T-cell (primary cell): ENCODE data around the gene SLCO3A1. TPM values are rescaled to one million over a fixed set of nuclear protein-coding genes. Genes with fewer than 3 reads are reported as not detected.

Experiments
- ATAC-seq, 4 experiments: fragments of 200-7000 bp in 3 of 4; fragments of 150-1000 bp in 1 of 4; cut with Tn5 transposase; replicated peaks in 1 of 4; 1 replicate in 3 of 4; 2 replicates in 1 of 4; pipeline ENCODE4 v1.10.0; 2021; ENCODE audit warnings: moderate library complexity in 3 of 4, mild to moderate bottlenecking in 2 of 4, moderate number of reproducible peaks in 1 of 4
- CTCF ChIA-PET, 2 donors: fragments of 300-600 bp; sonication (Branson Sonifier 250); formaldehyde crosslinking; loops; one replicate each; lab custom pipeline; 2022; ENCODE audit warnings: antibody characterized with exemption in 2 of 2; lab: Charles Lee
- POLR2A ChIA-PET, 2 donors: fragments of 300-600 bp; sonication (Branson Sonifier 250); formaldehyde crosslinking; loops; one replicate each; lab custom pipeline; 2022; ENCODE audit warnings: antibody characterized with exemption in 2 of 2; lab: Charles Lee
- DNase-seq, 35 experiments: peaks; one replicate each; pipeline versions ENCODE4 v3.0.0 to v3.0.0-alpha.2; 2013 to 2023
- H3K27ac ChIP-seq: one replicate; pipeline ENCODE4 v1.5.1; 2013; ENCODE audit warnings: low read length
- H3K27me3 ChIP-seq, 2 experiments: replicated peaks in 1 of 2; 1 replicate in 1 of 2; 2 replicates in 1 of 2; pipeline versions ENCODE4 v1.6.1 to v1.7.0; 2013; ENCODE audit warnings: low read length in 1 of 2, mixed read lengths in 1 of 2; ENCODE audit not compliant: control insufficient read depth in 2 of 2, insufficient read depth in 2 of 2; ENCODE audit errors: extremely low read depth in 1 of 2
- H3K36me3 ChIP-seq, 2 donors: 1 replicate in 1 of 2; 2 replicates in 1 of 2; pipeline versions ENCODE4 v1.6.1 to v1.7.0; 2013; ENCODE audit warnings: low read length in 1 of 2; ENCODE audit not compliant: control insufficient read depth in 2 of 2, insufficient read depth in 1 of 2; ENCODE audit errors: extremely low read depth in 1 of 2
- H3K4me1 ChIP-seq, 2 experiments: 1 replicate in 1 of 2; 2 replicates in 1 of 2; pipeline versions ENCODE4 v1.6.1 to v1.7.0; 2013; ENCODE audit warnings: low read length in 2 of 2, mixed read lengths in 1 of 2; ENCODE audit not compliant: insufficient read depth in 2 of 2, control insufficient read depth in 1 of 2; ENCODE audit errors: extremely low read depth in 1 of 2
- H3K4me3 ChIP-seq, 2 donors: 1 replicate in 1 of 2; 2 replicates in 1 of 2; pipeline versions ENCODE4 v1.5.1 to v1.7.0; 2013; ENCODE audit warnings: mild to moderate bottlenecking in 2 of 2, low read length in 1 of 2, moderate library complexity in 1 of 2; ENCODE audit not compliant: control insufficient read depth in 1 of 2; ENCODE audit errors: extremely low read depth in 1 of 2
- H3K9me3 ChIP-seq: 2 replicates; pipeline ENCODE4 v1.7.0; 2013
- H3K27ac Mint-ChIP-seq, 2 donors: one replicate each; pipeline ENCODE4 v1.8.0; 2020 to 2021; ENCODE audit warnings: mild to moderate bottlenecking in 2 of 2, mixed read lengths in 2 of 2
- H3K27me3 Mint-ChIP-seq, 2 donors: one replicate each; pipeline ENCODE4 v1.8.0; 2021 to 2022; ENCODE audit warnings: mixed read lengths in 2 of 2
- H3K36me3 Mint-ChIP-seq: one replicate; pipeline ENCODE4 v1.8.0; 2021; ENCODE audit warnings: mixed read lengths
- H3K4me1 Mint-ChIP-seq, 3 donors: one replicate each; pipeline ENCODE4 v1.8.0; 2020 to 2022; ENCODE audit warnings: mixed read lengths in 3 of 3, mild to moderate bottlenecking in 1 of 3
- H3K4me3 Mint-ChIP-seq, 3 donors: one replicate each; pipeline ENCODE4 v1.8.0; 2020 to 2022; ENCODE audit warnings: mild to moderate bottlenecking in 3 of 3, mixed read lengths in 3 of 3, moderate library complexity in 3 of 3
- H3K9me3 Mint-ChIP-seq, 3 donors: one replicate each; pipeline ENCODE4 v1.8.0; 2020 to 2022; ENCODE audit warnings: mixed read lengths in 3 of 3
- WGBS: methylation state at CpG from one replicate; pipeline ENCODE4 v1.1.5; 2013; ENCODE audit warnings: missing lambda C conversion rate; ENCODE audit not compliant: insufficient coverage; 5-methylcytosine and 5-hydroxymethylcytosine counted together
- total RNA-seq, 35 experiments: library from RNA in 6 of 35; stranded (reverse) in 6 of 35; fragments of 120-200 nt in 1 of 35; gene quantifications; one replicate each; pipeline versions ENCODE4 v1.2.1 to v1.2.4 and lab custom pipeline; 2013 to 2026

The SLCO3A1 gene
- total RNA-seq, 5 donors from 2014 or later (not counting 1 experiment from before 2014, with no cell fraction given): 26.2 to 52.2 (median 38.7) TPM

DNA sequence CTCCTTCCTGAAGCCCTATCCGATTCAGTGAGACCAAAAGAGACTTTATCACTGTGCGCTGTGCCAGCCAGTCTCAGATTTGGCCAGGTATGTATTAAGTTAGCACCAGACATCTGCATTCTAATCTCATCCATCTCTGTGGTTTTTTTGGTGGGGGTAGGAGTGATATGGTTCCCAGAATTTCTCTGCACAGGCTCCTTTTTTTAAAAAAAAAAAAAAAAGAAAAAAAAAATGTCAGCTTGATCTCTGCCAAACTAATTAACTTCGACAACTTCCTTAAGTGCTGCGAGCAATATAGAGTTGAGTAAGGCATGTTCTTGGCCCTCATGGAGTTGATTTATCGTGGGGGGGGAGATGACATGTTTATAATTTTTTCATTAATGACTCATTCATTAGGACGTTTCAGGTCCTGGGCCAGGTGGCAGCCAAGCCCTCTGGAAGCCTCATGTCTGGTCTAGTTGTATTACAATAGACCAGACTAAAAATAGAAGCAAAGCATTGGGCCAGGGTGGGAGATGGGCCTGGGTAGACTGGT is 12.9 kb downstream of the SLCO3A1 start:
- no peaks in the 10 kb centered on the region for H3K9me3 ChIP-seq
- H3K36me3 Mint-ChIP-seq: peaks cover 10% of the 10 kb centered on the region
- peaks cover 83 to 94% (median 85%) of the 10 kb centered on the region in 3 donors for H3K4me1 Mint-ChIP-seq
- H3K27me3 Mint-ChIP-seq: no peaks in the 10 kb centered on the region
- peak overlapping the region in 2 of 3 donors; percentile 22 to 69 for H3K4me3 Mint-ChIP-seq
- peaks cover 19 to 75% of the 10 kb centered on the region in 2 experiments for H3K4me1 ChIP-seq
- peaks cover 0 to 4% (median 0%) of the 10 kb centered on the region in 3 donors for H3K9me3 Mint-ChIP-seq
- H3K4me3 ChIP-seq: no peak overlapping the region
- ATAC-seq (peak in 3 of 4 experiments; percentile 33 to 49 (median 49)), DNase-seq (no peak)
- ChIA-PET CTCF (interaction anchor here in 1 of 2 donors (0.6 kb wide), 1 partner anchor 135 kb away, joined by 6 read pairs; no protein-coding TSS in a partner anchor), POLR2A (interaction anchor here in 1 of 2 donors (0.6 to 0.7 kb wide), 2 partner anchors 9 to 621 kb away, joined by 3 to 7 read pairs; no protein-coding TSS in a partner anchor)
- peak overlapping the region; percentile 12 to 75 for H3K27ac Mint-ChIP-seq
- no CpG with 5 or more reads among the region's 6 CpGs for WGBS
- no peak overlapping the region for H3K27ac ChIP-seq
- H3K27me3 ChIP-seq: no peaks in the 10 kb centered on the region
- H3K36me3 ChIP-seq: no peaks in the 10 kb centered on the region

DNA sequence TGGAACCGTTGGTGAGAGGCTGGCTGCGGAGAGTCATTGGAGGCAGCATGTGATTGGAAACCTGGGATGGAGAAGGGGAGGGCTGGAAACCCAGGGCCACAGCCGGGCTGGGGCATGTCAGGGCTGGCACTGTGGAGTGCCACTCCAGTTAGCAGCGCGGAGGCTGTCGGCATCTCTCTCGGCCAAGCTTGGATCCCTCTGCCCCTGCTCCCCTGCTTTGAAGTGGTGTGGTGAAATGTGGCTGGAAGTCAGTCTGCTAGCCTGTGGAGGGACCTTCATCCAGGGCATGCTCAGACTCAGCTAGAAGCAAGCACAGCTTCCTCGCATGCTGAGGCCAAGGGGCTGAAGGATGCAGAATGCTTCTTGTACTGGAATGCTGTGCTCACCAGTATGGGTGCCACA is 13.5 kb downstream of the SLCO3A1 start:
- DNase-seq: no peak

DNA sequence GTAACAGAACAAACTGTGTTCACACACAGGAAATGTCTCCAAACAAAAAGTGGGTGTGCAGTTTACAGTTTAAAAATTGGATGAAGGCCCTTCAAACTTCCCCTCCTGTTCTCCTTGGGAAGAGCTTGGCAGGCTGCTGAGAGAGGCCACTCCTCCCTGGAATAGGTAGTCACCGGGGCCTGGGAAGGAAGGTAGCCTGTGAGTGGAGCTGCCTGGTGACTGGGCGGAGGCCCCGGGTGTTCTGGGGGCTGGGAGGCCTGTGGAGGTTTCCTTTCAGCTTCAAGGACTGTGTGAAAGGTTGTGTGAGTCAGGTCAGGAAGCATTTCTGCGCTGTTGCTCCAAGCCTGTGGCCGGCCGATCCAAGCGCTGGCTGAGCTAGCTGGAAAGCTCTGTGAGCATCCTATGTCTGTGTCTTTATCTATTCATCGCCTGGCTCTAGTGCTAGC is 14.1 kb downstream of the SLCO3A1 start:
- CTCF ChIA-PET: interaction anchor here in 1 of 2 donors (0.5 to 1.6 kb wide), 3 partner anchors 10 to 18 kb away, joined by 3 read pairs; no protein-coding TSS in a partner anchor
- Histone ChIP-seq H3K36me3 (no peaks in the 10 kb centered on the region), H3K4me3 (no peak overlapping the region), H3K27ac (no peak overlapping the region), H3K9me3 (no peaks in the 10 kb centered on the region), H3K27me3 (no peaks in the 10 kb centered on the region), H3K4me1 (peaks cover 19 to 64% of the 10 kb centered on the region in 2 experiments)
- no peak for DNase-seq
- H3K27ac Mint-ChIP-seq: peak overlapping the region in 1 of 2 donors; percentile 62
- H3K4me1 Mint-ChIP-seq: peaks cover 78 to 89% (median 89%) of the 10 kb centered on the region in 3 donors
- peak overlapping the region in 1 of 3 donors; percentile 42 for H3K4me3 Mint-ChIP-seq
- peak in 2 of 4 experiments; percentile 23 to 42 for ATAC-seq
- 84% methylated on average over 5 of the region's 8 CpGs for WGBS
- H3K36me3 Mint-ChIP-seq: peaks cover 12% of the 10 kb centered on the region
- POLR2A ChIA-PET: interaction anchor here in 1 of 2 donors (0.7 kb wide), 1 partner anchor 9 kb away, joined by 7 read pairs; no protein-coding TSS in a partner anchor
- H3K9me3 Mint-ChIP-seq: peaks cover 0 to 4% (median 0%) of the 10 kb centered on the region in 3 donors
- H3K27me3 Mint-ChIP-seq: no peaks in the 10 kb centered on the region

More for the DNA sequence above, 13.5 kb downstream of the SLCO3A1 start:
- POLR2A ChIA-PET: interaction anchor here (0.6 to 0.7 kb wide), 3 partner anchors 8 to 622 kb away, joined by 3 to 7 read pairs (median 7); no protein-coding TSS in a partner anchor
- Histone ChIP-seq H3K4me1 (peaks cover 19 to 70% of the 10 kb centered on the region in 2 experiments), H3K27me3 (no peaks in the 10 kb centered on the region), H3K9me3 (no peaks in the 10 kb centered on the region), H3K4me3 (no peak overlapping the region), H3K36me3 (no peaks in the 10 kb centered on the region), H3K27ac (no peak overlapping the region)
- 96% methylated on average over 5 of the region's 8 CpGs for WGBS
- H3K4me1 Mint-ChIP-seq: peaks cover 80 to 92% (median 88%) of the 10 kb centered on the region in 3 donors
- H3K27ac Mint-ChIP-seq: peak overlapping the region in 1 of 2 donors; percentile 75
- no peak for ATAC-seq
- peaks cover 10% of the 10 kb centered on the region for H3K36me3 Mint-ChIP-seq
- no peaks in the 10 kb centered on the region for H3K27me3 Mint-ChIP-seq
- H3K9me3 Mint-ChIP-seq: peaks cover 0 to 4% (median 0%) of the 10 kb centered on the region in 3 donors
- peak overlapping the region in 2 of 3 donors; percentile 22 to 69 for H3K4me3 Mint-ChIP-seq
- CTCF ChIA-PET: interaction anchor here in 1 of 2 donors (0.6 to 1.6 kb wide), 3 partner anchors 17 to 134 kb away, joined by 3 to 6 read pairs (median 3); no protein-coding TSS in a partner anchor

DNA sequence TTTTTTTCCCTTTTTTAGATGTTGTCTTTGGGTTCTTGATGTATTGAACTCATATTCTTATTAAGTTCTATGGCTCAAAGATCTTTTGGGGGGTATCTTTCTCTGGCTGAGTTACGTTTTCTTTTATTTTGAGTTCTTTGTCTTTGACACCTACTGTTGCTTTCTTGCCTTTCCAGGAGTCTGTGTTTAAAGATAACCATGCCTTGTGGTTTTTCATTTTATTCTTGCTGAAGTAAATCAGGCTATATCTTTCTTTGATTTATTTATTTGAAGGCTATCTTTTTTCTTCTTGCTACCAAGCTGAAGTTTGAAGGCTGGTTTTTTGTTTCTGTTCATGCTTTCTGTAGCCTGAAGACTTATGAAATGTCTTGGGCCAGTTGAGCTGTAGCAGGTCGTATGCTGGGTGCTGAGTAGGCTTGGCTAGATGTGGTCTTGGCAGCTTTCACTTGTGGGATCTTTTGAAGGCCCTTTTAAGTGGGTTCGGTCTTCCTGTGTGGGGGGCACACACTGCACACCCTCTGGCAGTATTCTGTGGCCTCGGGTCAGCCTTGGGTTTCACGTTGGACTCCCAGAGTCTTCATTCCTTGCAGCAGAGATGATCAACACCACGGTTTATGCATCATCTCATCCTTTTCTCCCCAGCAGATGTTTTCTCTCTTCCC is 17.5 kb downstream of the SLCO3A1 start:
- peaks cover 17 to 38% of the 10 kb centered on the region in 2 experiments for H3K4me1 ChIP-seq
- no peaks in the 10 kb centered on the region for H3K9me3 ChIP-seq
- H3K27ac ChIP-seq: no peak overlapping the region
- peaks cover 33% of the 10 kb centered on the region for H3K36me3 Mint-ChIP-seq
- no peak overlapping the region for H3K27ac Mint-ChIP-seq
- H3K4me3 Mint-ChIP-seq: peak overlapping the region; percentile 1 to 47 (median 9)
- H3K4me3 ChIP-seq: peak overlapping the region in 1 of 2 donors; percentile 11
- no CpG with 5 or more reads among the region's 6 CpGs for WGBS
- POLR2A ChIA-PET: no interaction called here
- H3K27me3 ChIP-seq: no peaks in the 10 kb centered on the region
- no peaks in the 10 kb centered on the region for H3K27me3 Mint-ChIP-seq
- H3K4me1 Mint-ChIP-seq: peaks cover 66 to 79% (median 74%) of the 10 kb centered on the region in 3 donors
- peaks cover 0 to 3% of the 10 kb centered on the region in 2 donors for H3K36me3 ChIP-seq
- no peak for DNase-seq
- H3K9me3 Mint-ChIP-seq: peaks cover 0 to 4% (median 0%) of the 10 kb centered on the region in 3 donors
- CTCF ChIA-PET: interaction anchor here (0.6 to 0.7 kb wide), 2 partner anchors 175 to 182 kb away, joined by 3 to 5 read pairs; no protein-coding TSS in a partner anchor
- peak in 3 of 4 experiments; percentile 26 to 78 (median 65) for ATAC-seq

DNA sequence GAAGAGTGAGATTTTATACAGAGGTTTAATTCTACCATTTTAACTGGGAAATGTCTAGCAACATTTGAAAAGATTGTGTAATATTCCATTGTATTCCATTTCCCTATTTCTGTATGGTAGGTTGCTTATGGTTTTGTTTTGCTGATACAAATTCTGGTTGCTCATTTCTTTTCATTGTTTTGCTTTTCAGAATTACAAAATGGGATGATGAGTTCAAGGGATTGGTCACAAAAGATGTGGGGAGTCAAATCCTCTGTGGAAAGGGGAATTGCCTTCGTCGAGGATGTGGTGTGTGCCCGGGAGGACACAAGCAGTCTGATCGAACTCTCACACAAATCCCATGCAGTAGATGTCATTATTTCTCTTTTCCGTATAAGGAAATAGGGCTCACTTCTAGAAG is 18.3 kb downstream of the SLCO3A1 start:
- no peaks in the 10 kb centered on the region for H3K27me3 ChIP-seq
- H3K4me3 Mint-ChIP-seq: no peak overlapping the region
- H3K27me3 Mint-ChIP-seq: no peaks in the 10 kb centered on the region
- peaks cover 0 to 4% (median 0%) of the 10 kb centered on the region in 3 donors for H3K9me3 Mint-ChIP-seq
- no peak for ATAC-seq
- H3K36me3 ChIP-seq: peaks cover 0 to 6% of the 10 kb centered on the region in 2 donors
- DNase-seq: no peak
- H3K4me3 ChIP-seq: no peak overlapping the region
- POLR2A ChIA-PET: no interaction called here
- H3K27ac ChIP-seq: no peak overlapping the region
- no peak overlapping the region for H3K27ac Mint-ChIP-seq
- CTCF ChIA-PET: no interaction called here
- H3K36me3 Mint-ChIP-seq: peaks cover 38% of the 10 kb centered on the region
- H3K9me3 ChIP-seq: no peaks in the 10 kb centered on the region
- peaks cover 12 to 31% of the 10 kb centered on the region in 2 experiments for H3K4me1 ChIP-seq
- peaks cover 58 to 71% (median 66%) of the 10 kb centered on the region in 3 donors for H3K4me1 Mint-ChIP-seq
- WGBS: 100% methylated on average over 1 of the region's 5 CpGs
